D341Med (cell line): ENCODE measurements around the gene PPIL4.
"Not testable (repeated sequence)": the region's sequence is repeated elsewhere in the genome, so short reads cannot be mapped to it uniquely, and the experiment has no call there.

ENCODE experiments used
- DNase-seq: peaks from one replicate; pipeline ENCODE4 v3.0.0; 2012; ENCODE audit warnings: low spot score

The PPIL4 gene

DNA sequence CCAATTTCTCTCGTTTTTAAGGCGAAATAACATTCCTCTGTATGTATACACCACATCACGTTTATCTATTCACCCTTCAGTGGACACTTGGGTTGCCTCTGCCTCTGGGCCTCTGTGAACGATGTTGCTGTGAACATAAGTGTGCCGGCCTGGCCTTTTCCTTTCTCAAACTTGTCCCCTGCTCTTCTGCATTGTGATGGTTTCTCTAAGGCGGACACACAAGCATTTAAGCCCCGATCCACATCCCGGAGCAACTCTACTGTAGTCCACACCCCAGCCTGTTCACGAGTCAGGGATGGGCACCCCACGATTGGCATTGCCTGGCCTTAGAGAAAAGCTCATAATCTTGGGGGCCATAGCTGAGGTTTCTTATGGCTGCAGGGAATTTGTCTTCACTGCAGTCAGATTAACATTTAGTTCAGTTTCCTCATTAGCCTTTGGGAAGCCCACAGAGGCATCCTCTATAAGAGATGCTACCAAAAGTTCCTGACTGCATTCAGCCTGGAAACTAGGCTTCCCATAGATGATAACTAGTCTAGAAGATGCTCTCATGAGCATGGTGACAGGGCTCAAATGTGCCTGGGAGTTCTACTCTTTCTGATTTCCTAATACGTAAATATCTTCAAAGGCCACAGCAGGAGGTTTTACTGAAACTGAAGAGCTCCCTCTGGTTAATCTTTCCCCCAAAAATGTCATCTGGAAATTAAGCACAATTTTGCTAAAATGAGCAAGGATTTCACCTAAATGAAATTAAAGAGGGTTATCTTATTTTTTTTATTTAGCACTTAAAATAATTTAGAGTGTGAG lies 61.8 kb downstream of the PPIL4 start:
- DNase-seq, result no peak

DNA sequence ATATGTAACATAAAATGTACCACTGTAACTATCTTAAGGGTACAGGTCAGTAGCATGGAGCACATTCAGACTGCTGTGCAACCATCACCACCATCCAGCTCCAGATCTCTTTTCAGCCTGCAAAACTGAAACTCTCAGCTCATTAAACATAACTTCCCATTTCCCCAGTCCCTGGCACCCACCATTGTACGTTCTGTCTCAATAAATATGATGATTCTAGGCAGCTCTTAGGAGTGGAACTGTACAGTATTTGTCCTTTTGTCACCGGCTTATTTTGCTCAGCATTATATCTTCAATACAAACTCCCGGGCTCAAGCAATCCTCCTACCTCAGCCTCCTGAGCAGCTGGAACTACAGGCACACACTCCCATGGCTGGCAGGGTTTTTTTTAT lies 62.5 kb downstream of the PPIL4 start:
- DNase-seq, result no peak

DNA sequence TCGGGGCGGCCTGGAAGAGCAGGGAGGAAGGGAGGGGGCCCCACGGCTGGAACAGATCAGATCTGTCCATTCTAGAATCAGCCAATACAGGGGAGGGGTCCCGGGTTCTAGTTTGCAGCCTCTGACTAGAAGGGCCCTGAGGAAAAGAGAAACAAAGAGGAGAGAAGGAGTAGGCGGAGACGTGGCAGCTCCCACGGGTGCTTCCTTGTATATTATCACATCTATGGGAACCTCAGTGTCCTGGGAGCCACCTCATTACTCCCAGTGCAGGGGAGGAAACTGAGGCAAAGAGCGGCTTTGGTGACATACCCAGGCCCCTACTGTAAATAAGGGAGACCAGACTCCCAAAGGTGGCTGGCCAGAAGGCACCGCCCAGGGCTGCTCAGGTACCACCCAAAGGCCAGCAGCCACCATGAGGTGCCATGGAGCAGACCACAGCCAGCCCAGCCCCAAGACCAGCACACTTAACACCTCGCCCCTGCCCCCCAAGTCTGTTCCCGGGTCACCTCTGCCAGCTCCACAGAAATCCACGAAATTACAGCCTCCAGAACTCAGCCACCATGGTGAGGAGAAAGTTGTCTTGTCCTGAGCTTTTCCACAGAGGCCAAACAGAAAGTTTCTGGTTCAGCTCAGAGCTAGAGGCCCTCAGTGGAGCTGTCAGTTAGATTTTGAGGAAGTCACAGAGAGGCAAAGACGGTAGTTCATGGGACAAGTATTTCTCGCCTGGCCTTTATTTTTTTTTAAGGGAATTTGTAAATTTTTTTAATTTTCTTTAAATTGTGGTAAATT lies 63.1 kb downstream of the PPIL4 start:
- DNase-seq, result no peak

DNA sequence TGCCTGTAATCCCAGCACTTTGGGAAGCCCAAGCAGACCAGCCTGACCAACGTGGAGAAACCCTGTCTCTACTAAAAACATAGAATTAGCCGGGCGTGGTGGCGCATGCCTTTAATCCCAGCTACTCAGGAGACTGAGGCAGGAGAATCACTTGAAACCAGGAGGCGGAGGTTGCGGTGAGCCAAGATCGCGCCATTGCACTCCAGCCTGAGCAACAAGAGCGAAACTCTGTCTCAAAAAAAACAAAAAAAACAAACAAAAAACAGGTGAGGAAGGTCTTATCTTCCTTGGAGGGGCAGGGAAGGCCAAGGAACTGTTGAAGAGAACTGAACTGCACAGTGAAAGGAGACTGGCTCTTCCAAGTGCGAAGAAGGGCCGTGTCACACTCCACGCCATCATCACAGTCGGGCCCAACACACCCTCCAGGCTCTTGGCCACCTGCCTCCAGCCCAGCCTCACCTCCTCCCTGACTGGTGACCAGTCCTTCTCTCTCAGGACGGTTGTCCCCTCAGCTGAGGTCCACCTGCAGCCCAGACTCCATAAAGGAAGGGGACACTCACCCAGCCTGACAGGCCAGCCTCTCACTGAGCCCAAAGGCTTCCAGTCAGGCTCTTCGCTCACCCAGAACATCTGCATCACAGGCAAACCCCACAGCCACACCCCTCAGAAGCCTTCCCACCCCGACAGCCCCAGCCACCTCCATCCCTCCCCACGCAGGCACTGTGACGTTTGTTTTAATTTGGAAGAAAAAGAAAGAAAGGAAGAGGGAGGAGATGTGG lies 65.2 kb downstream of the PPIL4 start:
- no peak for DNase-seq

DNA sequence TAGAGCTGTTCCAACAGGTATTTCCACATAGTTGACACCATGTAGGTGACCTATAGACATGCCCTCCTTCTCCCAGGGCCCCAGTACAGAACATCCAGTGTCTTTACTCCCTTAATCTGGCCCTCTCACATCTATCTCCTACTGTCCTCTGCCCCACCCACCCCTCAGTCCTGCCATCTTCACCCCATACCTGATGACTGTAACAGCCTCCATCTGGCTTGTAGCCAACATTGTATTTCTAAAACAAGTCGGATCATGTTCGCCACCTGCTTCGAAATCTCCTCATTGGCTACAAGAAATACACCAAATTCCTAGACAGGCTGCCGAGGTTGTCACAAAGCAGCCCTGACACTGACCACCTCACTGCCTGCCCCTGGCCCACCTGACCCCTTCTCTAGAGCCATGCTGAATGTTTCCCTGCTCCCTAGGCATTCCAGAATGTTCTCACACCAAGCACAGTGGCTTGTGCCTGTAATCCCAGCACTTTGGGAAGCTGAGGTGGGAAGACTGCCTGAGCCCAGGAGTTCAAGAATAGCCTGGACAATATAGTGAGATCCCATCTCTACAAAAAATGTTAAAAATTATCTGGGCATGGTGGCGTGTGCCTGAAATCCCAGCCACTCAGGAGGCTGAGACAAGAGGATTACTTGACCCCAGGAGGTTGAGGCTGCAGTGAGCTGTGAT lies 67.1 kb downstream of the PPIL4 start:
- no peak for DNase-seq

DNA sequence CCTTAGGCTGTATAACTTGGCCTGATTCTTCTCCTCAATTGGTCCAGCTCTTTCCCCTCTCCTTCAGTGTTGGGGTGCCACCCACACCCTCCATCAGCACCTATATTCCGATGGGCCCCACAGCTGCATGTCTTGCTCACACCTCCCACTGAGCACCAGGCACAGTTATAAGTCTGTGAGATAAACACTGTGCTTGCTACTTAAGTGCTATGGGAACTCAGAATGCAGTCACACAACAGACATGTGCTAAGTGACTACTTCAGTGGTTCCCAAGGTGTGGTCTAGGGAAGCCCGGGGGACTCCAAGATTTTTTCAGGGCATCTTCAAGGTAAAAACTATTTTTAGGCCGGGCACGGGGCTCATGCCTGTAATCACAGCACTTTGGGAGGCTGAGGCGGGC lies 68.3 kb downstream of the PPIL4 start:
- no peak for DNase-seq

DNA sequence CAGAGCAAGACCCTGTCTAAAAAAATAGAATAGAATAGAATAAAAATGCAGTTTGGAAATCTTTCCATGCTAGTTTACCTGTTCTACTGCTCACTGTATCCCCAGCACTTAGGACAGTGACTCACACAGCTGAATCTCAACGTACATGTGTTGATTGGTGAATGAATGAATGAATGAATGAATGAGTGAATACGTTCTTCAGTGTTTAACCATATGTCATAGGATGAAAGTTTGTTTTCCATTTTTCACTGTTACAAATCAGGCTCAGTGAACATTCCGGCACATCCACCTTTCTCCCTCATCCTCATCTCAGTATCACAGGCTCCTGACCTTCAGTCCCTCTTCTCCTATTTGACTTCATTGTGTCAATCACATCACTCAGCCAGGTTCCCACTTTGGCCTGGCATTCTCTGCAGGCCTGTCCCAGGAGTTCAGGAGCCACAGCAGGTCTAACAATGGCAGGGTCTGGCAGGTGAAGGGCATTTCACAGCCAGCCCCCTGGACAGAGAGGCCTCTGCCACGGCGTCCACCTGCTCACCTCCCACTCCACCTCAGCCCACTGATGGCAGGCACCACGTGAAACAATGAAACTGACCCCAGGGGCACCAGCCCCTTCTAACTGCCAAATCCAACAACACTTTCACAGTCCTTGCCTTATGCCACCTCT lies 68.9 kb downstream of the PPIL4 start:
- no peak for DNase-seq

DNA sequence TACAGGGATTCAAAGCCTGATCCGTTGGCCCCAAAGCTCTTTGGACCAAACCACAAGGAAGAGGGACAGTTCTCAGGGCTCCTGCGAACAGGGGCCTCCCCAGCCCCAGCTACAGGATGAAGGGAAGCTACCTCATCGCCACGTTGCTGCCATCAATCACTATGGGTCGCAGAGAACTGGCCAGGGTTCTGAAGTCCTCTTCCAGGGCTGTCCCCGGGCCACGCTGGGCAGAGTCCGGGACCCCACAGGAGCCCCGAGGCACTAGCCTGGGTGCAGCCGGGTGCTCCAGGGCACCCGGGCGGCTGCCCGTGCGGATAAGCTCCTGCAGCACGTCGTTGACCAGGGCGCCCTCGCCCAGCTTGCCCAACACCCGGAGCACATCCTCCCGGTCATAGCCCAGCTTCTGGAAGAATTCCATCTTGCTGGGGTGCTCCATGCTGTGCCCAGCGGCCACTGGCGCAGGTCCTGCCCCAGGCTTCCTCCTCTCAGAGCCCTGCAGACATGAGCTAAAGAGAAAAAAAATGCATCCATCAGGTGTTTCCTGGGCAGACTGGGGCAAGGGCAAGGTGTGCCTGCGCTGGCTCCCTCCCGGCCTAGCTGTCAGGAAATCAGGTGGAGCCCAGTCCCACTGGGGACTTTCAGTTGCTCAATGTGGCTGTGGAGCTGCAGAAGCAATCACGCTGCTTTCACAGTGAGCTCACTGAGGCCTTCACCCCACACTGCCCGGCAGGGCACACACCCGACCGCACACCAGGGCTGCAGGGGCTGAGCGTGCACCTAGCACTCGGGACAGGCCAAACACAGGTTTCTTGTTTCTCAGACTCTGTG lies 71.5 kb downstream of the PPIL4 start:
- DNase-seq, result no peak

DNA sequence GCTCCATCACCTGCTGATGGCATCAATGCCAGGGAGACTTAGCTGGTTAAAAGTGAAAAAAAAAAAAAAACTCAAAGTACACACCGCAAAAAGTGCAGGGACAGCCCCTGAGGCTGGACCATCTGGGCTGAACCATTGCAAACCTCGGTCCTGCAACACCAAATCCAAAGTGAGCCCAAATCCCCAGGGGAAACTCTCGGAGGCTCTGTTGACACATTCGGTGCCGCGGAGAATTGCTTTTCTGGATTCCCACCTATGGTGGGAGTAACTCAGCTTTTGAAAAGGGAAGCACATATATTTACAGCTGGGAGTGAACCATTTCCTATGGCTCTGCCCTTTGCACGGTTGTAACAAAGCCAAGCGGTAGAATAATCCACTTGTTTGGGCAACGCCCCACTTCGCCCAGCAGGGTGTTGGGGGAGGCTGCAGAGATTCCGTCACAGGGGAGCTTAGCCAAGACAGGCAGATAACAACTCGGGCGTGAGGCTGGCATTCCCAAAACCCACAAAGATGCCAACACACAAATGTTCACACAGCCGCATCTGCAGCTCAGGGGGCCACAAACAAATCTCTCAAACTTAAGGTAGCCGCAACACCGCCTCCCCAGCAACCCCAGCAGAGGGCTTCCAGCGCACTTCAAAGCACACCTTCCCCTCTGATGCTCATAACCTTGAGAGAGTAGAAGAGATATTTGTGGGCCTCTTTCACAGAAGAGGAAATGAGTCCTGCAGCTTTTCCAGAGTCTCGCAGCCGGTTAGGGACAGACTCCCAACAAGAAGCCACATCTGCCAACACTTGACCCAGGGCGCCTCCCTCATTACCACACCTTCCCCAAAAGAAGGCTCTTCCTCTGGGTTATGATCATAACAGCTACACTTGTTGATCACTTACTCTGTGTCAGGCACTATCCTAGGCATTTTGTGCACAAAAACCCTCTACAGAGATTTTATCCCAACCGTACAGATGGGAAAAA lies 72.5 kb downstream of the PPIL4 start:
- DNase-seq, result no peak

DNA sequence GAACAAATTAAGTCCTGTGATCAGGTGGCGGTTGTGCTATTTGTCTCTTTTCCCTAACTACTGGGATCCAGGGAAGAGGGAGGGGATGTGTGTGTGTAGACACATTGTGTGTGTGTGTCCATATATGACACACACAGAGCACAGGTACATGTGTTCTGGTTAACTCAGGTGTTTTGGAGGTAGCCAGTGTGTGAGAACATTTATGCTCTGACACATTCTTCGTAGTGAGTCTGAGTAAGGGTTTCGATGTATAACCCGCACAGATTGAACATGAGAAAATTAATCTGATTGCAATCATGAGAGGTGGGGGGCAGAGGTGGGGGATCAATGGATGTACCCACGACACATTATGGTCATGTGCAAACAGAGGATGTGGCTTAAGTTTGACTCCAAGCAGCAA lies 73.6 kb downstream of the PPIL4 start:
- DNase-seq, result no peak

DNA sequence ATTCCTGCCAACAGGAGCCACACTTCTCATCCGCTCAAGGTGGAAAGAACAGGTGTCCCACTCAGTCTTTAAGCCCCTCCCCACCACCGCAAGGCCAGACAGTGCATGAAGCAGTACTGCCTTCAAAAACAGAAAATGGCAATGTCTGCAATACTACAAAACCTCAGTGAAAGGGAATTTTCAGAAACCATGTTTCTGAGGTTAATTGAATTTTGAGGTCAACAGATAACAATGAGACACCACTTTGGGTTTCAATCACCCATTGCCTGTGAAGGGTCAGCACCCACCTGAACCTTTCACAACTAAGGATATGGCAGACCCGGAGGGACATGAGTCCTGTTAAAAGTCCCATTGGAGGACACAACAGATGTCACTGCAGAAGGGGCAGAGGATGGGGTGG lies 74.0 kb downstream of the PPIL4 start:
- no peak for DNase-seq

DNA sequence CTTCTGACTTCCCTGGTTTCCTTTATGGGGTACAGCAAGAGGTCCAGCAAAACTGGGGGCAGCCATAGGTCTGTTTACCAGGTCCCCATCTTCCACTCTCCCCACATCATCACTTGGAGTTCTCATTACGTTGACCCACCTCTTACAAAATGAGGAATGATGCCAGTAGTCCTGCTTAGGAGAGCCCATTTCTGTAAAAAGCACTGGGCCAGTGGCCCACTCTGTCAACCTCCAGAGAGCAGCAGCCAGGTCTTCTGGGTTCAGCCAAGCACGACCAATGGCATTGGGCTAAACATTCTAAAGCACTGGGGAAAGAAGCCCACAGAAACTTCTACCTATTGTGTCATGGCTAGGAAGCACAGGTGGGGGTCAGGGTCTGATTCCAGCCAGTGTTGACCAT lies 74.9 kb downstream of the PPIL4 start:
- no peak for DNase-seq

DNA sequence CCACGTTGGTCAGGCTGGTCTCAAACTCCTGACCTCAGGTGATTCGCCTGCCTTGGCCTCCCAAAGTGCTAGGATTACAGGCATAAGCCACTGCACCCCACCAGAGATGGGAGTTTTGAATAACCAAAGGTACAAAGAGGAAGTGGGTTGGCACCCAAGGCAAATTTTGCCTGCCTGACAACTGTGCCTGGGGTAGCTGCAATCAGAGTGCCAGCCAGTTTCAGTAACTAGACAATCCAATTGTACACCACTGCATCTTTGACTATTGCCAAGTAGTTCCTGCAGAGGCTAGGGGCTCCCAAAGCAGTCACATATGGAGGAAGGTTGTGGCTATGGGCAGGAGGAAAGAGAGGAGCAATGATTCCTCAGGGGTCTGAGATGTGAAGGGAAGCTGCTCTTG lies 77.7 kb downstream of the PPIL4 start:
- DNase-seq, result no peak

DNA sequence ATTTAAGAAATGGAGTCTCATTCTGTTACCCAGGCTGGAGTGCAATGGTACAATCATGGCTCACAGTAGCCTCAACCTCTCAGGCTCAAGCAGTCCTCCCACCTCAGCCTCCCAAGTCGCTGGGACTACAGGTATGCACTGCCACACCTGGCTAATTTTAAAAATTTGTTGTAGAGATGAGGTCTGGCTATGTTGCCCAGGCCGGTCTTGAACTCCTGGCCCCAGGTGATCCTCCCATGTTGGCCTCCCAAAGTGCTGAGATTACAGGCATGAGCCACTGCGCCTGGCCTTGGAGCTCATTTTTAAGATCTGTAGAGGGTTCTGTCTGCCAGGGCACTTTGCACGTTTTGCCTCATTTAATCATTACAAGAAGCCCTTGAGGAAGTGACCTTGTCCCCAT lies 78.6 kb downstream of the PPIL4 start:
- no peak for DNase-seq

DNA sequence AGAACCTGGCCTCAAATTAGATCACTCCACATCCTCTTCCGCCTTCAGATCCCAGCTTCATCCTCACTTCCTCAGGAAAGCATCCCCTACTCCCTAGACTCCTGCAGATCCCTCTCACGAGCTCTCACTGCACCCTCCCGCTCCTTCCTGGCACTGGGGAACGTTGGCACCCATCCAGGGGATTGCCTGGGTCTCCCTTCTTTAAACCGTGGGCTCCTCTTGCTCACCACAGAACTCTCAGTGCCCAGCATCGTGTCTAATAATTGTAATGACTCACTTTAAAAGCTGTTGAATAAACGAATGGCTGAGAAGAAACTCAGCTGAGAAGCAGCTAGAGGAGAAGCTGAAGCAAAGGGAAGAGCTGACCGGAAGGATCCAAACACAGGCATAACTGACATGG lies 81.4 kb downstream of the PPIL4 start:
- DNase-seq, result no peak

DNA sequence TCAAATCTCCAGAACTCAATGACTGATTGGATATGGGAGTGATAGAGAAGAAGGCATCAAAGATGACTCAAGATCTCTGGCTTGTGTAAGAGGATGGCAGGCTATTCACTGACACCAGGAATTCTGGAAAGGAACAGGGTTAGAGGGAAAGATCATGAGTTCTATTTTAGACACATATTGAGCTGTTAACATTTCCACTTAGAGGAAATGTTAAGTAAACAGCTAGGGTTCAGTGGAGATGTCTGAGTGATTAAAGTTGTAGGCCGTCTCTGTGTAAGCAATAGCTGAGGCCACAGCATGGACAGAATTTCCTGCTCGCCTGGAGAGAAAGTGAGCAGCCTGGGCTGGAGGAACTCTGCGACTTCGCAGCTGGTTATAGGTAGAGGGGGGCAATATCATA lies 82.1 kb downstream of the PPIL4 start:
- DNase-seq, result no peak

DNA sequence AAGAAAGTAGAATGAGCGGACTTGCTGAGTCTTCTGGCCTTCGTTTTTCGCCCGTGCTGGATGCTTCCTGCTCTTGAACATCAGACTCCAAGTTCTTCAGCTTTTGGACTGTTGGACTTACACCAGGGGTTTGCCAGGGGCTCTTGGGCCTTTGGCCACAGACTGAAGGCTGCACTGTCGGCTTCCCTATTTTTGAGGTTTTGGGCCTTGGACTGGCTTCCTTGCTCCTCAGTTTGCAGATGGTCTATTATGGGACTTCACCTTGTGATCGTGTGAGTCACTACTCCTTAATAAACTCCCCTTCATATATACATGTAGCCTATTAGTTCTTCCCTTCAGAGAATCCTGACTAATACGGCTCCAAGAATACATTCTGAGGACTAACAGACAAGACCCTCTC lies 83.1 kb downstream of the PPIL4 start:
- not testable (repeated sequence) for DNase-seq

DNA sequence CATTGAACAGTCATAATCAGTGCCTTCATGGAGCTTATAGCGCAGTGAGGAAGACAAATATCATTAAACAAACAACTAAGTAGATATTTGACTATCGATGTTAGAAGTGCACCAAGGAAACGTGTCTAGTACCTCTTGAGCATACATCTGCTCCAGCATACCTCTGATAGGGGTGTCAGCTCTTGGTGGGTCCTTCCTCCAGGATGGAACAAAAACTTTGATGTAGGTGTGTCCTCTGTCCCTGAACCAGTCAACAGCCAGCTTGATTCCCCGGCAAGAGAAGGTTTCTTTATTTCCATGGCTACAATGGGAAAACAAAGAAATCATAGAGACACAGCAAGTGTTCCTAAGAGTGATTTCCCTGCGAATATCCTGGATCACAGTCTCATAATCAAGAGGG lies 84.2 kb downstream of the PPIL4 start:
- no peak for DNase-seq

DNA sequence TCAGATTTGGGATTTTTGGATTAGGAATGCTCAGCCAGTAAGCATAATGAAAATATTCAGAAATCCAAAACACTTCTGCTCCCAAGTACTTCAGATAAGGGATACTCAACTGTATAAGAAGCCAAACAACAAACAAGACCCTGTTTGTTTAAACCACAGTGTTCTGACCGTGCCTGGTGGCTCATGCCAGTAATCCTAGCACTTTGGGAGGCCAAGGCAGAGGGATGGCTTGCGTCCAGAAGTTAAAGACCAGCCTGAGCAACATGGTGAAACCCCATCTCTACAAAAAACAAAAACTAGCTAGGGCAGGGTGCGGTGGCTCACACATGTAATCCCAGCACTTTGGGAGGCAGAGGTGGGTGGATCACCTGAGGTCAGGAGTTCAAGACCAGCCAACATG lies 85.6 kb downstream of the PPIL4 start:
- DNase-seq, result not testable (repeated sequence)

DNA sequence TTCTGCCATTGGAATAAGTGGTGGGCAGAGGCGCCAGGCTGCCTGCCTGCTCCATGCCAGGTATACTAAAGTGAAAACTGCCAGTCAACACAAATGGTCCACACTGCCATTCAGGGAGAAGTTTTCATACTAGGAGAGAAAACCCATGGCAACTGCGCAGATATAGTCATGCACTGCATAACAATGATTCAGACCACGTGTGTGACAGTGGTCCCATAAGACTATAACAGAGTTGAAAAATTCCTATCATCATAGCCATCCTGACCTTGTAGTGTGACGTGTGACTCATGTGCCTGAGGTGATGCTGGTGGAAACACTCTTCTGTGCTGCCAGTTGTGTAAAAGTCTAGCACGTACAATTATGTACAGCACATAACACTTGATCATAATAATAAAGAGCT lies 86.1 kb downstream of the PPIL4 start:
- no peak for DNase-seq
